DMS153 (cell line): ENCODE data around the gene CEL.
"Not testable (repeated sequence)": the region's sequence is repeated elsewhere in the genome, so short reads cannot be mapped to it uniquely, and the experiment has no call there.

Source experiments
- DNase-seq: peaks from one replicate; lab custom pipeline; 2025; lab: John Stamatoyannopoulos, UW

Gene CEL

DNA sequence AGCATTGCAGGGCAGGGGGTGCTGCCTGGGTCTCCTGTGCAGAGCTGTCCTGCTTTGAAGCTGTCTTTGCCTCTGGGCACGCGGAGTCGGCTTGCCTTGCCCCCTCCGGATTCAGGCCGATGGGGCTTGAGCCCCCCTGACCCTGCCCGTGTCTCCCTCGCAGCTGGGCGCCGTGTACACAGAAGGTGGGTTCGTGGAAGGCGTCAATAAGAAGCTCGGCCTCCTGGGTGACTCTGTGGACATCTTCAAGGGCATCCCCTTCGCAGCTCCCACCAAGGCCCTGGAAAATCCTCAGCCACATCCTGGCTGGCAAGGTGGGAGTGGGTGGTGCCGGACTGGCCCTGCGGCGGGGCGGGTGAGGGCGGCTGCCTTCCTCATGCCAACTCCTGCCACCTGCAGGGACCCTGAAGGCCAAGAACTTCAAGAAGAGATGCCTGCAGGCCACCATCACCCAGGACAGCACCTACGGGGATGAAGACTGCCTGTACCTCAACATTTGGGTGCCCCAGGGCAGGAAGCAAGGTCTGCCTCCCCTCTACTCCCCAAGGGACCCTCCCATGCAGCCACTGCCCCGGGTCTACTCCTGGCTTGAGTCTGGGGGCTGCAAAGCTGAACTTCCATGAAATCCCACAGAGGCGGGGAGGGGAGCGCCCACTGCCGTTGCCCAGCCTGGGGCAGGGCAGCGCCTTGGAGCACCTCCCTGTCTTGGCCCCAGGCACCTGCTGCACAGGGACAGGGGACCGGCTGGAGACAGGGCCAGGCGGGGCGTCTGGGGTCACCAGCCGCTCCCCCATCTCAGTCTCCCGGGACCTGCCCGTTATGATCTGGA, 2.7 kb downstream of the CEL start:
- DNase-seq = no peak

- DNase-seq = no peak
These were observed 3.2 kb downstream of the CEL start for GRCh38 chr9:133065070-133065388.

GRCh38 chr9:133066181-133066983, 4.6 kb downstream of the CEL start:
- DNase-seq = no peak

DNA sequence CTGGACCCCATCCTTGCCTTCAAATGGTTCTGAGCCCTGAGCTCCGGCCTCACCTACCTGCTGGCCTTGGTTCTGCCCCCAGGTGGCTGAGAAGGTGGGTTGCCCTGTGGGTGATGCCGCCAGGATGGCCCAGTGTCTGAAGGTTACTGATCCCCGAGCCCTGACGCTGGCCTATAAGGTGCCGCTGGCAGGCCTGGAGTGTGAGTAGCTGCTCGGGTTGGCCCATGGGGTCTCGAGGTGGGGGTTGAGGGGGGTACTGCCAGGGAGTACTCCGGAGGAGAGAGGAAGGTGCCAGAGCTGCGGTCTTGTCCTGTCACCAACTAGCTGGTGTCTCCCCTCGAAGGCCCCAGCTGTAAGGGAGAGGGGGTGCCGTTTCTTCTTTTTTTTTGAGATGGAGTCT, 5.2 kb downstream of the CEL start:
- no peak for DNase-seq

DNA sequence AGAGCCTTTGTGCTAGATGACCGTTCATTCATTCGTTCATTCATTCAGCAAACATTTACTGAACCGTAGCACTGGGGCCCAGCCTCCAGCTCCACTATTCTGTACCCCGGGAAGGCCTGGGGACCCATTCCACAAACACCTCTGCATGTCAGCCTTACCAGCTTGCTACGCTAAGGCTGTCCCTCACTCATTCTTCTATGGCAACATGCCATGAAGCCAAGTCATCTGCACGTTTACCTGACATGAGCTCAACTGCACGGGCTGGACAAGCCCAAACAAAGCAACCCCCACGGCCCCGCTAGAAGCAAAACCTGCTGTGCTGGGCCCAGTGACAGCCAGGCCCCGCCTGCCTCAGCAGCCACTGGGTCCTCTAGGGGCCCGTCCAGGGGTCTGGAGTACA, 6.0 kb downstream of the CEL start:
- DNase-seq = no peak

DNA sequence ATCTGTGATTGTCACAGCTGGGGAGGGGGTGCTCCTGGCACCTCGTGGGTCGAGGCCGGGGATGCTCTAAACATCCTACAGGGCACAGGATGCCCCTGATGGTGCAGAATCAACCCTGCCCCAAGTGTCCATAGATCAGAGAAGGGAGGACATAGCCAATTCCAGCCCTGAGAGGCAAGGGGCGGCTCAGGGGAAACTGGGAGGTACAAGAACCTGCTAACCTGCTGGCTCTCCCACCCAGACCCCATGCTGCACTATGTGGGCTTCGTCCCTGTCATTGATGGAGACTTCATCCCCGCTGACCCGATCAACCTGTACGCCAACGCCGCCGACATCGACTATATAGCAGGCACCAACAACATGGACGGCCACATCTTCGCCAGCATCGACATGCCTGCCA, 6.7 kb downstream of the CEL start:
- DNase-seq = not testable (repeated sequence)

DNA sequence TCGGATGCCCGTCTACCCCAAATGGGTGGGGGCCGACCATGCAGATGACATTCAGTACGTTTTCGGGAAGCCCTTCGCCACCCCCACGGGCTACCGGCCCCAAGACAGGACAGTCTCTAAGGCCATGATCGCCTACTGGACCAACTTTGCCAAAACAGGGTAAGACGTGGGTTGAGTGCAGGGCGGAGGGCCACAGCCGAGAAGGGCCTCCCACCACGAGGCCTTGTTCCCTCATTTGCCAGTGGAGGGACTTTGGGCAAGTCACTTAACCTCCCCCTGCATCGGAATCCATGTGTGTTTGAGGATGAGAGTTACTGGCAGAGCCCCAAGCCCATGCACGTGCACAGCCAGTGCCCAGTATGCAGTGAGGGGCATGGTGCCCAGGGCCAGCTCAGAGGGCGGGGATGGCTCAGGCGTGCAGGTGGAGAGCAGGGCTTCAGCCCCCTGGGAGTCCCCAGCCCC, 8.8 kb downstream of the CEL start:
- DNase-seq = not testable (repeated sequence)

- not testable (repeated sequence) for DNase-seq
These were observed 9.2 kb downstream of the CEL start for GRCh38 chr9:133070985-133071384.

- DNase-seq = no peak
These were observed 9.8 kb downstream of the CEL start for GRCh38 chr9:133071484-133072150.

DNA sequence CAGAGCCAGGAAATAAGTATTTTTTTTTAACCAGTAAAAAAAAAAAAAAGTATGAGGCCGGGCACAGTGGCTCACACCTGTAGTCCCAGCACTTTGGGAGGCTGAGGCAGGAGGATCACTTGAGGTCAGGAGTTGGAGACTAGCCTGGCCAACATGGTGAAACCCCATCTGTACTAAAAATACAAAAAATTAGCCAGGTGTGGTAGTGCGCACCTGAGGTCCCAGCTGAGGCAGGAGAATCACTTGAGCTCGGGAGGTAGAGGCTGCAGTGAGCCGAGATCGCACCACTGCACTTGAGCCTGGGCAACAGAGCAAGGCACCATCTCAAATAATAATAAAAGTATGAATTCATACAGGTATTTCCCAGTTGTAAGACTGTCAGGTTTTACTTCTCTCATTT, 10.4 kb downstream of the CEL start:
- DNase-seq = not testable (repeated sequence)

DNA sequence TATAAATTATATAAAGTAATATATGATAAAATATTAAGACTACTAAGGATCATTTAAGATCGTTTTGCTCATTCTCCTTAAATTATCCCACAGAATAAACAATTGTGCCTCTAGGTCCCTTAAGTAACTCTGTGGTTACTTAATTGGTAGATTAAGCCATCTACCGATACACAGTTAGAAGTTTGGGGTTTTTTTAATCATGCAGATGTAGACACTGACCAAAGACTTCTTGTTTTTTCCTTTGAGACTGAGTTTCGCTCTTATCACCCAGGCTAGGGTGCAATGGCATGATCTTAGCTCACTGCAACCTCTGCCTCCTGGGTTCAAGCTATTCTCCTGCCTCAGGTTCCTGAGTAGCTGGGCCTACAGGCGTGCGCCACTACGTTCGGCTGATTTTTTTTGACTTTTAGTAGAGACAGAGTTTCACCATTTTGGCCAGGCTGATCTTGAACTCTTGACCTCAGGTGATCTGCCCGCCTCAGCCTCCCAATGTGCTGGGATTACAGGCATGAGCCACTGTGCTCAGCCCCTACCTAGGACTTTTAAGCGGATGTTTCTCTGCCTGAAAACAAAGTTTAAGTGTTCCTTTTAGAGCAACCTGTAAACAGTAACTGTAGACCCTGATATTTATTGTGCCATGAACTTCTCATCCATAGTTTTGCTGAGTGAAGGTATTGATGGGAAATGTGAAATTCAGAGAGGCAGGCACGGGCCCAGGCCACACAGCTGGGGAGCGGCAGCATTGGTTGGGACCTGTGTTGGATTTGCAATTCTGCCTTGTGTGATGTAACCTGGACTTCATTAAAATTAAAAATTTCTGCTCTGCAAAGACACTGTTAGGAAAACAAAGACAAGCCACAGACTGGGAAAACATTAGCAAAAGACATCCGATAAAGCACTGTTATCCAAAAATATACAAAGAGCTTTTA, 11.6 kb downstream of the CEL start:
- DNase-seq = no peak

DNA sequence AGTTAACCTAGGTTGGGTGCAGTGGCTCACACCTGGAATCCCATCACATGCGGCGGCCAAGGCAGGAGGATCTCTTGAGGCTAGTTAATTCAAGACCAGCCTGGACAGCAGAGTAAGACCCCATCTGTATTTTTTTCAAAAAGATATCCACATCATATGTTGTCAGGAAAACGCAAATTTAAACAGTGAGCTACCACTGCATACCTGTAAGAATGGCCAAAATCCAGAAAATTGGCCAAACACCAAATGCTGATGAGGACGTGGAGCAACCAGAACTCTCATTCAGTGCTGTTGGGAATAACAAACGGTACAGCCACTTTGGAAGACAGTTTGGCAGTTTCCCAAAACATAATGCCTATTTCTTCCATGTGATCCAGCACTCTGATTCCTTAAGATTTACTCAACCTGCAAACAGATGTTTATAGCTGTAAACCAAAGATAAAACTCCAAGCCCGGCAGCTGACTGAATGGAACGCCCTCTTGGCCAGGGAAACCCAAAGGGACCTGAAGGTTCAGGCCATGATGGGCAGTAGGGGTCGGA, 12.4 kb downstream of the CEL start:
- DNase-seq = no peak

- no peak for DNase-seq
These were observed 14.3 kb downstream of the CEL start for GRCh38 chr9:133075925-133076630.

GRCh38 chr9:133076691-133077090, 14.9 kb downstream of the CEL start:
- DNase-seq = no peak

- no peak for DNase-seq
These were observed 16.7 kb downstream of the CEL start for GRCh38 chr9:133078486-133078885.

DNA sequence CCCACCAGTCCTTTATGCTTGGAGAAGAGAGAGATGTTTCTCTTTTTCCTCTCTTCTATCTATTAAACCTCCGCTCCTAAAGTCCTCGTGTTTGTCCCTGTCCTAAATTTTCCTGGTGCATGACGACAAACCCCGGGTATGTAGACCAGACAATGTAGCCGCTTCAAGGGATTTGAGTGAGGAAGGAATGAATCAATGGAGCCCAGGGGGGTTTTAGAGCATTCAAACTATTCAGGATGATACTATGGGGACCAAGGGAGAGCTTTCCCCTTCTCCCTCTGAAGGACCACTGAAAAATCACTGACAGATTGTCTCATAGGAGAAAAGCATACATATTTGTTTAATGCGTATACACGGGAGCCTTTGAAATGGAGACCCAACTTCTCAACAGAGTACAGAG, 18.4 kb downstream of the CEL start:
- DNase-seq = no peak

DNA sequence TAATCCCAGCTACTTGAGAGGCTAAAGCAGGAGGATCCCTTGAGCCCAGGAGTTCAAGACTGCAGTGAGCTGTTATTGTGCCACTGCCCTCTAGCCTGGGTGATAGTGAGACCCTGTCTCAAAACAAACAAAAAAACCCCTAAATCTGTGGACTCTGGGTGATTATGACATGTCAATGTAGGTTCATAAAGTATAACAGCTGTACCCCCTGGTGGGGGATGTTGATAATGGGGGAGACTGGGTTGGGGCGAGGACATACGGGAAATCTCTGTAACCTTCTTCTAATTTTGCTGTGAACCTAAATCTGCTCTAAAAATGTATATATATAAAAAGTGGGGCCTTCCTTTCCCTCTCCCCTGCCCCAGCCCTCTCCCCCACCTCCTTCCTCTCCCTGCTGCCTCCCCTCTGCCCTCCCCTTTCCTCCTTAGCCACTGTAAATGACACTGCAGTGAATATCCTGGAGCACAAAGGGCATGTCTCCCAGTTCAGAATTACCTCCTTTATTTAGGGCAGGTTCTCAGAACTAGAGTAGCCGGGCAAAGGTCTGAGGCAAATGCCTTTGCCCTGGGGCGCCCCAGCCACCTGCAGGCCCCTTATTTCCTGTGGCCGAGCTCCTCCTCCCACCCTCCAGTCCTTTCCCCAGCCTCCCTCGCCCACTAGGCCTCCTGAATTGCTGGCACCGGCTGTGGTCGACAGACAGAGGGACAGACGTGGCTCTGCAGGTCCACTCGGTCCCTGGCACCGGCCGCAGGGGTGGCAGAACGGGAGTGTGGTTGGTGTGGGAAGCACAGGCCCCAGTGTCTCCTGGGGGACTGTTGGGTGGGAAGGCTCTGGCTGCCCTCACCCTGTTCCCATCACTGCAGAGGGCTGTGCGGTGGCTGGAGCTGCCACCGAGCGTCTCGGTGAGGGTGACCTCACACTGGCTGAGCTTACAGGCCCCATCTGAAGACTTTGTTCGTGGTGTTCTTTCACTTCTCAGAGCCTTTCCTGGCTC, 19.3 kb downstream of the CEL start:
- not testable (repeated sequence) for DNase-seq

GRCh38 chr9:133081957-133082644, 20.3 kb downstream of the CEL start:
- DNase-seq = not testable (repeated sequence)

GRCh38 chr9:133083688-133084087, 21.9 kb downstream of the CEL start:
- DNase-seq = not testable (repeated sequence)
